HFF-Myc (cell line): Measurements from ENCODE around the gene COL19A1.

Experiments used
- DNase-seq: peaks from one replicate; pipeline ENCODE4 v3.0.0-alpha.2; 2011; ENCODE audit warnings: low read depth; ENCODE audit errors: extremely low read depth
- H3K4me3 ChIP-seq: replicated peaks from 2 replicates; pipeline ENCODE4 v1.5.1; 2011; ENCODE audit warnings: low read depth, mild to moderate bottlenecking, control low read depth, low read length
- CTCF ChIP-seq: IDR thresholded peaks from 2 replicates; pipeline ENCODE4 v1.5.1; 2012; ENCODE audit warnings: mild to moderate bottlenecking, low read depth, low read length, control low read depth; ENCODE audit errors: missing control alignments

Gene COL19A1

GRCh38 chr6:70028246-70028645 lies 161.9 kb downstream of the COL19A1 start:
- H3K4me3 ChIP-seq, result no peak overlapping the region
- no peak for TF ChIP-seq CTCF
- DNase-seq, result no peak

- H3K4me3 ChIP-seq, result no peak overlapping the region
- DNase-seq, result no peak
- no peak for TF ChIP-seq CTCF
Measured at GRCh38 chr6:70028926-70029325, 162.6 kb downstream of the COL19A1 start.

GRCh38 chr6:70033781-70034180 lies 167.4 kb downstream of the COL19A1 start:
- no peak for TF ChIP-seq CTCF
- DNase-seq, result no peak
- H3K4me3 ChIP-seq, result no peak overlapping the region

- DNase-seq, result no peak
- TF ChIP-seq CTCF, result no peak
- H3K4me3 ChIP-seq, result no peak overlapping the region
Measured at GRCh38 chr6:70037445-70037844, 171.1 kb downstream of the COL19A1 start.

GRCh38 chr6:70040766-70041165 lies 174.4 kb downstream of the COL19A1 start:
- no peak overlapping the region for H3K4me3 ChIP-seq
- TF ChIP-seq CTCF, result no peak
- DNase-seq, result no peak

GRCh38 chr6:70041411-70041810 lies 175.1 kb downstream of the COL19A1 start:
- H3K4me3 ChIP-seq, result no peak overlapping the region
- no peak for TF ChIP-seq CTCF
- no peak for DNase-seq

GRCh38 chr6:70045413-70045812 lies 179.1 kb downstream of the COL19A1 start:
- DNase-seq, result no peak
- H3K4me3 ChIP-seq, result no peak overlapping the region
- TF ChIP-seq CTCF, result no peak
